Measurements from ENCODE around the gene MED12L.

Gene MED12L

GRCh38 chr3:151264605-151265004 lies 179.1 kb downstream of the MED12L start:
- Histone ChIP-seq H3K9me3 (ENCODE audit: insufficient read depth, low read depth, low read length) (no peaks in the 10 kb centered on the region), H3K4me2 (ENCODE audit: low read depth, low read length, poor library complexity, severe bottlenecking) (no peak overlapping the region), H3K4me3 (ENCODE audit: low read length, poor library complexity, severe bottlenecking) (no peak overlapping the region), H3K9ac (ENCODE audit: low read depth, low read length, poor library complexity, severe bottlenecking) (no peak overlapping the region), H3K27me3 (ENCODE audit: insufficient read depth, low read length, poor library complexity, severe bottlenecking) (no peaks in the 10 kb centered on the region), H3K79me2 (ENCODE audit: insufficient read depth, low read length) (no peaks in the 10 kb centered on the region), H2AFZ (ENCODE audit: low read length) (no peak overlapping the region), H3K9me2 (replicated peaks; ENCODE audit: low read depth, low read length) (no peaks in the 10 kb centered on the region), H3K4me1 (ENCODE audit: insufficient read depth, low read length, poor library complexity, severe bottlenecking) (peaks cover 17% of the 10 kb centered on the region), H3F3A (ENCODE audit: low read depth) (no peaks in the 10 kb centered on the region), H4K20me1 (ENCODE audit: insufficient read depth, low read length, poor library complexity, severe bottlenecking) (no peaks in the 10 kb centered on the region), H3K36me3 (ENCODE audit: insufficient read depth, low read length) (peaks cover 27% of the 10 kb centered on the region; the same call in 1 of the 2 replicates)
- TF ChIP-seq EZH2phosphoT487 (IDR thresholded peaks at IDR 0.05; ENCODE audit: borderline replicate concordance) (no peak), CTCF (conservative IDR thresholded peaks at IDR 0.05; ENCODE audit: low read length) (no peak)

- Histone ChIP-seq H3K4me1 (ENCODE audit: insufficient read depth, low read length, poor library complexity, severe bottlenecking) (peaks cover 17% of the 10 kb centered on the region), H4K20me1 (ENCODE audit: insufficient read depth, low read length, poor library complexity, severe bottlenecking) (no peaks in the 10 kb centered on the region), H3F3A (ENCODE audit: low read depth) (no peaks in the 10 kb centered on the region), H3K9me3 (ENCODE audit: insufficient read depth, low read depth, low read length) (no peaks in the 10 kb centered on the region), H3K9me2 (replicated peaks; ENCODE audit: low read depth, low read length) (no peaks in the 10 kb centered on the region), H2AFZ (ENCODE audit: low read length) (no peak overlapping the region), H3K4me3 (ENCODE audit: low read length, poor library complexity, severe bottlenecking) (no peak overlapping the region), H3K4me2 (ENCODE audit: low read depth, low read length, poor library complexity, severe bottlenecking) (no peak overlapping the region), H3K27me3 (ENCODE audit: insufficient read depth, low read length, poor library complexity, severe bottlenecking) (no peaks in the 10 kb centered on the region), H3K79me2 (ENCODE audit: insufficient read depth, low read length) (no peaks in the 10 kb centered on the region), H3K36me3 (ENCODE audit: insufficient read depth, low read length) (peaks cover 27% of the 10 kb centered on the region; the same call in 1 of the 2 replicates), H3K9ac (ENCODE audit: low read depth, low read length, poor library complexity, severe bottlenecking) (no peak overlapping the region)
- no peak for TF ChIP-seq CTCF (conservative IDR thresholded peaks at IDR 0.05; ENCODE audit: low read length)
Observed at GRCh38 chr3:151265166-151265565, 179.7 kb downstream of the MED12L start.

GRCh38 chr3:151265866-151266265 lies 180.4 kb downstream of the MED12L start:
- H3K9ac ChIP-seq (ENCODE audit: low read depth, low read length, poor library complexity, severe bottlenecking), result no peak overlapping the region
- H2AFZ ChIP-seq (ENCODE audit: low read length), result no peak overlapping the region
- no peaks in the 10 kb centered on the region for H3K9me3 ChIP-seq (ENCODE audit: insufficient read depth, low read depth, low read length)
- no peaks in the 10 kb centered on the region for H3K27me3 ChIP-seq (ENCODE audit: insufficient read depth, low read length, poor library complexity, severe bottlenecking)
- H3F3A ChIP-seq (ENCODE audit: low read depth), result no peaks in the 10 kb centered on the region
- H4K20me1 ChIP-seq (ENCODE audit: insufficient read depth, low read length, poor library complexity, severe bottlenecking), result no peaks in the 10 kb centered on the region
- no peak overlapping the region for H3K4me3 ChIP-seq (ENCODE audit: low read length, poor library complexity, severe bottlenecking)
- H3K9me2 ChIP-seq (replicated peaks; ENCODE audit: low read depth, low read length), result no peaks in the 10 kb centered on the region
- no peak for TF ChIP-seq EZH2phosphoT487 (IDR thresholded peaks at IDR 0.05; ENCODE audit: borderline replicate concordance)
- TF ChIP-seq CTCF (conservative IDR thresholded peaks at IDR 0.05; ENCODE audit: low read length), result no peak
- H3K79me2 ChIP-seq (ENCODE audit: insufficient read depth, low read length), result no peaks in the 10 kb centered on the region
- H3K4me2 ChIP-seq (ENCODE audit: low read depth, low read length, poor library complexity, severe bottlenecking), result no peak overlapping the region
- peaks cover 24% of the 10 kb centered on the region; the same call in 1 of the 2 replicates for H3K36me3 ChIP-seq (ENCODE audit: insufficient read depth, low read length)
- peaks cover 17% of the 10 kb centered on the region for H3K4me1 ChIP-seq (ENCODE audit: insufficient read depth, low read length, poor library complexity, severe bottlenecking)

All from Loucy (cell line).